Measurements from ENCODE around the gene ENTPD6.

ENTPD6 gene

GRCh38 chr20:25195014-25195961 is at the start of gene ENTPD6 (continued):
- no peak for TF ChIP-seq ZNF645 (tag by site-specific recombination; IDR thresholded peaks at IDR 0.05)
- no peak for TF ChIP-seq ZFP41 (tag by site-specific recombination; IDR thresholded peaks at IDR 0.05; ENCODE audit: borderline replicate concordance)
- peak; percentile 98 for TF ChIP-seq KLF1 (tag by site-specific recombination; IDR thresholded peaks at IDR 0.05)
- TF ChIP-seq ZNF157 (tag by site-specific recombination; IDR thresholded peaks at IDR 0.05): no peak
- TF ChIP-seq ZNF555 (tag by site-specific recombination; conservative IDR thresholded peaks at IDR 0.05): no peak
- no peak for TF ChIP-seq ZNF292 (tag by site-specific recombination; IDR thresholded peaks at IDR 0.05; ENCODE audit: borderline replicate concordance, low read depth)
- no peak for TF ChIP-seq ZNF324 (tag by site-specific recombination; IDR thresholded peaks at IDR 0.05)
- TF ChIP-seq ZBTB48 (tag by site-specific recombination; IDR thresholded peaks at IDR 0.05): 0 out of 2 replicates have a peak, but pooled peaks have one; percentile 65
- peak; percentile 97 for TF ChIP-seq KLF8 (tag by site-specific recombination; IDR thresholded peaks at IDR 0.05)
- no peak for TF ChIP-seq ZNF660 (tag by site-specific recombination; IDR thresholded peaks at IDR 0.05)
- no peak for TF ChIP-seq ZNF558 (tag by site-specific recombination; IDR thresholded peaks at IDR 0.05)
- TF ChIP-seq HIC1 (tag by site-specific recombination; IDR thresholded peaks at IDR 0.05): peak; percentile 38; the same call in 1 of the 2 replicates
- peak; percentile 22; the same call in 1 of the 2 replicates for TF ChIP-seq ZSCAN30 (tag by site-specific recombination; IDR thresholded peaks at IDR 0.05)
- peak; percentile 84 for TF ChIP-seq ZNF362 (tag by site-specific recombination; IDR thresholded peaks at IDR 0.05)
- TF ChIP-seq ZBTB1 (tag by site-specific recombination; IDR thresholded peaks at IDR 0.05): no peak
- TF ChIP-seq PRDM4 (tag by site-specific recombination; IDR thresholded peaks at IDR 0.05): 0 out of 2 replicates have a peak, but pooled peaks have one; percentile 6
- TF ChIP-seq ZNF639 (tag by site-specific recombination; IDR thresholded peaks at IDR 0.05): no peak
- 0 out of 2 replicates have a peak, but pooled peaks have one; percentile 11 for TF ChIP-seq ZNF398 (tag by site-specific recombination; IDR thresholded peaks at IDR 0.05)
- 0 out of 2 replicates have a peak, but pooled peaks have one; percentile 32 for TF ChIP-seq ZNF501 (tag by site-specific recombination; IDR thresholded peaks at IDR 0.05)
- peak; percentile 7; the same call in 1 of the 2 replicates for TF ChIP-seq TSHZ1 (tag by site-specific recombination; IDR thresholded peaks at IDR 0.05; ENCODE audit: borderline replicate concordance)
- peak; percentile 96 for TF ChIP-seq ZNF423 (tag by site-specific recombination; IDR thresholded peaks at IDR 0.05)
- no peak for TF ChIP-seq ZNF707 (tag by site-specific recombination; IDR thresholded peaks at IDR 0.05)
- no peak for TF ChIP-seq ZNF140 (tag by site-specific recombination; IDR thresholded peaks at IDR 0.05)
- TF ChIP-seq SP3 (tag by site-specific recombination; IDR thresholded peaks at IDR 0.05): peak; percentile 61

Data from HEK293 (cell line).